NB4 (cell line): ENCODE data around the gene MYOD1.

Source experiments
- CTCF ChIP-seq: IDR thresholded peaks from one replicate; pipeline ENCODE4 v1.5.1; 2012; ENCODE audit warnings: low read depth, low read length
- MAX ChIP-seq: IDR thresholded peaks from 2 replicates; pipeline ENCODE4 v1.6.1; 2011; ENCODE audit warnings: low read depth, low read length
- MYC ChIP-seq: IDR thresholded peaks from 2 replicates; pipeline ENCODE4 v1.6.1; 2011; ENCODE audit warnings: low read depth, low read length
- POLR2A ChIP-seq: IDR thresholded peaks from 2 replicates; pipeline ENCODE4 v1.6.1; 2011; ENCODE audit warnings: mild to moderate bottlenecking; ENCODE audit not compliant: insufficient read length; ENCODE audit errors: extremely low read depth

- TF ChIP-seq CTCF (no peak), POLR2A (no peak), MAX (no peak), MYC (no peak)
Measured at GRCh38 chr11:17738151-17738973, 19.0 kb downstream of the MYOD1 start.
